H1 (cell line): ENCODE results near the gene NRN1. TPM values are rescaled to one million over a fixed set of nuclear protein-coding genes. Genes with fewer than 3 reads are reported as not detected.

ENCODE experiments used
- ATF2 ChIP-seq: IDR thresholded peaks from 2 replicates; pipeline ENCODE4 v1.6.1; 2012; ENCODE audit warnings: low read length, inconsistent platforms
- BACH1 ChIP-seq: IDR thresholded peaks from 2 replicates; pipeline ENCODE4 v1.6.1; 2012; ENCODE audit warnings: low read length, improper control_type of control experiment
- CREB1 ChIP-seq: IDR thresholded peaks from 2 replicates; pipeline ENCODE4 v1.6.1; 2012; ENCODE audit warnings: inconsistent platforms
- E2F6 ChIP-seq: IDR thresholded peaks from 2 replicates; pipeline ENCODE4 v1.6.1; 2012; ENCODE audit warnings: inconsistent platforms
- HDAC2 ChIP-seq, 2 experiments: fragments of 300-600 bp in 1 of 2; sonication (generic) in 1 of 2; IDR thresholded peaks; 2 replicates each; pipeline ENCODE4 v1.6.1; 2011 to 2012; ENCODE audit warnings: low read depth in 2 of 2, low read length in 2 of 2, mild to moderate bottlenecking in 2 of 2, moderate library complexity in 2 of 2, borderline replicate concordance in 1 of 2, inconsistent platforms in 1 of 2
- KDM4A ChIP-seq: IDR thresholded peaks from one replicate; pipeline ENCODE4 v1.7.1; 2012; ENCODE audit warnings: low read depth, mild to moderate bottlenecking, moderate library complexity, low read length, inconsistent platforms; ENCODE audit not compliant: severe bottlenecking
- POLR2A ChIP-seq, 2 experiments: IDR thresholded peaks; 1 replicate in 1 of 2; 2 replicates in 1 of 2; pipeline ENCODE4 v1.6.1; 2011; ENCODE audit warnings: low read depth in 2 of 2, low read length in 2 of 2, mild to moderate bottlenecking in 2 of 2; ENCODE audit errors: control extremely low read depth in 1 of 2
- RNF2 ChIP-seq: fragments of 200-900, 300-1000 bp; sonication (generic); IDR thresholded peaks from 2 replicates; pipeline ENCODE4 v1.7.1; 2016; ENCODE audit warnings: borderline replicate concordance, low read depth, mild to moderate bottlenecking, antibody characterized with exemption, low read length; ENCODE audit not compliant: poor library complexity, severe bottlenecking; ENCODE audit errors: missing control alignments
- SP2 ChIP-seq: IDR thresholded peaks from 2 replicates; pipeline ENCODE4 v1.6.1; 2012; ENCODE audit warnings: mild to moderate bottlenecking, low read length, inconsistent platforms
- SRF ChIP-seq: IDR thresholded peaks from 2 replicates; pipeline ENCODE4 v1.6.1; 2011; ENCODE audit warnings: mild to moderate bottlenecking, low read depth, low read length, moderate library complexity
- TBP ChIP-seq: IDR thresholded peaks from 2 replicates; pipeline ENCODE4 v1.6.1; 2011; ENCODE audit warnings: low read depth, low read length, improper control_type of control experiment
- TEAD4 ChIP-seq: IDR thresholded peaks from 2 replicates; pipeline ENCODE4 v1.6.1; 2012; ENCODE audit warnings: low read depth, low read length, inconsistent platforms, mixed read lengths
- USF2 ChIP-seq: IDR thresholded peaks from 2 replicates; pipeline ENCODE4 v1.6.1; 2011; ENCODE audit warnings: low read length, improper control_type of control experiment
- polyA plus RNA-seq, 7 experiments: library from polyadenylated mRNA; depleted of rRNA in 3 of 7; stranded (reverse) in 5 of 7; unstranded in 2 of 7; fragments of >200 nt in 5 of 7; fragments of 200-250 nt in 2 of 7; gene quantifications; 1 replicate in 5 of 7; 2 replicates in 1 of 7; 4 replicates in 1 of 7; pipeline versions ENCODE4 v1.2.1 to v1.2.3, GENCODE V29; 2011 to 2013; ENCODE audit warnings: missing spikeins in 2 of 7, mixed read lengths in 2 of 7
- total RNA-seq: library from RNA; stranded (reverse); fragmentation: NEBNext Ultra II Directional; extraction: Animal tissue kit (Norgen Biotek cat#: 25700); gene quantifications from 2 replicates; pipeline ENCODE4 v1.2.1, GENCODE V29; 2021

The NRN1 gene
- total and polyA plus RNA-seq, 2 of the 8 experiments (the other 6 are each of a cell fraction or from before 2014, with no cell fraction given), result 0.06 to 0.26 TPM

- TF ChIP-seq RNF2 (peak; percentile 76), E2F6 (no peak; the same call in 1 of the 2 replicates), BACH1 (no peak), ATF2 (no peak), SRF (no peak), SP2 (no peak), USF2 (no peak), POLR2A (IDR thresholded peaks at IDR 0.05; ENCODE audit: control extremely low read depth in 1 of 2, low read depth in 2 of 2, low read length in 2 of 2) (no peak), HDAC2 (IDR thresholded peaks at IDR 0.05; ENCODE audit: borderline replicate concordance in 1 of 2, low read depth in 2 of 2, low read length in 2 of 2) (no peak), TEAD4 (no peak), TBP (no peak), CREB1 (no peak), KDM4A (peak; percentile 65)
These were observed 6.8 kb downstream of the NRN1 start (continued) for GRCh38 chr6:5999688-6000608.
